ENCODE data around the gene PIGS.

Gene PIGS

DNA sequence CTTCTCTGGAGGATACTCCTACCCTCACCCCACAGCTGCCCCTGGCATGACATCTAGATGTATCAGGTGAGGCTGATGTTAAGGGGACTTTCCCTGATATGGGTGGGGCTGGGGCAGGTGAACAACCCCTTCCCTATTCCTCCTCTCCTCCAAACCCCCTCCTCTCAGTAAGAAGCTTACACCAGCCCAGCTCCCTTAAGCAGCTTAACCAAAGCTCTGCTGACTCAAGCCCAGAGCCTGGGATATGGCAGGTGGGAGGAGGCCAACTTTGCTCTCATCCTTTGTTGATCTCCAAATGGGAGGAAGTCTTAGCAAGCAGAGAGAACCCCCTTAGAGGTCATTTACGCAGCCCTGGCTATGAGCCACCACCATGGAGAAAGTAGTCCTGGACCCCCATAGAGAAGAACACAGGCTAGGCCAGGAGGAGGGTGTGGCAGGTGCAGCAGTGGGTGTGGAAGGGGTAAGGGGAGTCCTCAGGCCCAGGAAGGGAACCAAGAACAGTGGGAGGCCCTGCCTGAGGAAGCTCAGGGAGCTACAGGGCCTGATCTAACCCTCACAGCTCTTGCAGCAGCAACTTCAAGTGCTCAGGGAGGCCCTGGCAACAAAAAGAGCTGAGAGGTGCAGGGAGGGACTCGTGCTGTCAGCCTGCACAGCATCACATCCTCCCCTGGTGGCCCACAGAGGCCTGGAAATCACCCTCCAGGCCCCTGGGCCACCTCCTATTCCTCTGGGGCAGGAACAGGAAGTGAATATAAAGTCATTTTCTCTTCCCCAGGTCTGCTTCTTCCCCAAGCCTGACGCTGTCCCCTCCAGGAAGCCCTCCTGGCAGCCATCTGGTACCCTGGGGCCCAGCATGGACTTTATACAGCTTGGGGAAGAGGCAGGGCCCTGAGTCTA, 21.8 kb downstream of the PIGS start:
- DNase-seq = peak; percentile 83

DNA sequence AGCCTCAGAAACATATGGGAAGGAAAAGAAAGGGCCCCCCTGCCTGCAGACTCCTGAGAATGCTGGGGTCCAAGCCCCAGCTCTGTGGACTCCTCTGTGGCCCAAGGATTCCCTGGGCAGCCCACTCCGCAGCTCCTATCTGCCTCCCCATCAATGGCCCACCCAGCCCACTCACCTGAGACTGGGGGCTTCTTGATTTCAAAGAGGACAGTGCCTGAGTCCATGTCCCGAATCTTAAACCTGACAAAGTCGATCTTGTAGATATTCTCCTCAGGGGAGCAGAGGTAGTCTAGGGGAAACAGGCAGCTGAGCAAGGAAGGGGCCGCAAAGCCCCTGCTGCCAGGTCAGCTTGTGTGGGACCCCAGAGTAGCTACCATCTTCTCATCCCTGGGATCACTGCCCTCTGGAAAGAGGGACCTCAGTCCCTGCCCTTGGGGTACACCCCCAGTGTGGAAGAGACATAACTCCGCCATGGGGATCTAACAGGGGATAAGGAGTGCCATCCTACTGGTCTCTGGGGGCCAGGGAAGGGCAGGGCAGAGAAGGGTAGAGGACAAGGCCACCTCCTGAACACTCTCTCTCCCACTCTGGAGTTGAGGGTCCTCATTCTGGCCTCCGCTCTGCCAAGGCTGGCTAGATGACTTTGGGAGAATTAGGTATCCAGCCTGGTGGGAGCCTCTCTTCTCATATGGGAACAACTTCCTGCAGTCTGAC, 22.8 kb downstream of the PIGS start:
- no peak for DNase-seq

DNA sequence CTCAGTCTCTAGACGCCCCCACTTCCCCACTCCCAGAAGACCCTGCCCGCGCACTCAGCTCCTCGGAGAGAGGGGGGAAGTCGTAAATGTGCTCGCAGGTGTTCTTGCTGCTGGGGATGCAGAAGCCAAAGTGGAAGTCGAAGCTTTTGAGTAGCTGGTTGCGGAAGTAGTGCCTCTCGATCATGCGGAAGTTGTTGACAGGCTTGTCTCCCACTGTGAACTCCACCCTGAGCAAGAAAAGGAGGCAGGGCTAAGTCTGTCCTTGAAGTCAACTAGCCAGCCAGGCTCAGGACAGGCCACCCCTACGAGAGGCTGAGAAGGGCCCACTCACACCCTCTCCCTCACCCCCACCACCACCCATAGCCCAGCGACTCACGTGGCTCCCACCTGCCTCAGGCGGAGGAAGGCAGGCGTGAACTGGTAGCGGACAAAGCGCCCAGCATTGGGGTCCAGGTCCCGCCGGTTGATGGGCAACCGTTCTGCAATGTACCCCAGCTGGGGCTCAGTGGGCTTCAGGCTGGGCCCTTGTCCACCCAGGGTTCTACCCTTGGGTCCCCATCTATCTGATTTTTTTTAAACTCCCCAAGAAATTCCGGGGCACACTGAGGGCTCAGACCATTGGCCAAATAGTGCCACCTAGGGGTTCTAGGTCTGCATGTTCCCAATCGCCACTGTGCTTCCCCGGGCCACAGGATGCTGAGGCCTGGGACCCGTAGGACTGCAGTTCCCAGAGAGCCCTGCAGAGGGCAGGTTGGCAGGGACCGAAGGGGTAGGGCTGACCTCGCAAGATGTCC, 23.5 kb downstream of the PIGS start:
- DNase-seq = peak; percentile 76

DNA sequence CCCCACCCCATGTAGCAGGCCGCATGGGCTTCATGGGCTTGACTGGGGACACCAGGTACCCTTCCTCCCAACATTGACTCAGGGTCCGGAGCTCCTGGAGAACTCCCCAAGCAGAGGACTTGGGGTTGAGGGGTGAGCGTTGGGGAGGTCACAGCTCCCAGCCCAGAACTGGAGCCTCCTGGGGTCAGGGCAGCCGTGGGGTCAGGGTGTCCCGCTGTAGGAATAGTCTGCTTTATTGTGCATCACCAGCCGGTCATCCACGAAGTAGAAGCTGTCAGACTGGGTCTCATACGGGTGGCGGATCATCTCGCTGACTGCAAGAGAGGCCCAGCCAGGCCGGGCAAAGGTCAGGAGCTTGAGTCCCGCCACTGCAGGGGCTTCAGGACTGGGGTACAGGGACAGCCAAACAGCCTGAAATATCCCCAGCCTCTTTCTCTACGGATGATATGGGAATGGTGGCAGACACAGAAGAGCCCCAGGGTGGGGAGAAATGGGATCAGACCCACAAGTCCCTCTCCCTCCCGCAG, 24.2 kb downstream of the PIGS start:
- no peak for DNase-seq

DNA sequence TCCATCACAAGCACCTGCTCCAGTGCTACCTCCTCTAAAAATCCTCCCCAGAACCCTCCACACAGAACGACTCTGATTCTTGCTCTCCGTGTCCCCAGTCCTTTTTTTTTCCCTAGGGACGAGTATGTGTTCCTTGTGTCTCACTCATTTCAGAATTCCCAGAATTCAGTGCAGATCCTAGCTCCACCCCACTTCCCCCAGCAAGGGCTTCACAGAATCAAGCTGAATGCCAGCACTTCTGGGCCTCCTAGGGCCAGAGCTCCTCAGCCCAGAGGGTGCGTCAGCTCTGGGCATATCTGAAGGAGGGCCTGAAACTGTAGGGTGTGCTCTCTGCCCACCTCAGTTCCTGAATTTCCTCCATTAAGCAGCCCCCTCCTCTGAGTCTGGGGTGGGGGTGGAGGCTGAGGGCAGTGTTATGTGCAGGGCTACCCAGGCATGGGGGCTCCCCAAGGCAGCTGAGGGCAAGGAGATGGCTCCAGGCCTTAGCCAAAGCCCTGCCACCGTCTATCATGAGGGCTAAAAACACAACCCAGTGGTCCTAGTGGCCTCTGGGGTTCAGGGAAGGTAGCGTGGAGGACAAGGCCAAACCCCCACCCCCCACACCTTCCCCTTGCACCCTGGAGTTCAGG, 25.4 kb downstream of the PIGS start:
- no peak for DNase-seq

DNA sequence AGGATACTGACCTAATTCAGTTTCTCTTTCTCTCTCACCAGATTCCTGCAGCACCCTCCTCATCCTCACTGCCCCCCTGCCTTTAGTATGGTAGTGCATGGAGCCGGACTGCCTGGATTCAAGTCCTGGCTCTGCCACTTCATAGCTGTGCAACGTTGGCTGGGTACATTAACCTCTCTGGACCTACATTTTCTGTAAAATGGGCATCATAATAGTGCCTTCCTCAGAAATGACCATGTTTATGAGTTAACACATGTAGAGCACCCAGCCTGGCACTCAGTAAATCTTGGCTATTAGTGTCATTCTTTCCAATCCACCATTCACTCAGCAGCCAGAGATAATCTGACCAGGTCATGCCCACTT, 26.2 kb downstream of the PIGS start:
- no peak for DNase-seq

DNA sequence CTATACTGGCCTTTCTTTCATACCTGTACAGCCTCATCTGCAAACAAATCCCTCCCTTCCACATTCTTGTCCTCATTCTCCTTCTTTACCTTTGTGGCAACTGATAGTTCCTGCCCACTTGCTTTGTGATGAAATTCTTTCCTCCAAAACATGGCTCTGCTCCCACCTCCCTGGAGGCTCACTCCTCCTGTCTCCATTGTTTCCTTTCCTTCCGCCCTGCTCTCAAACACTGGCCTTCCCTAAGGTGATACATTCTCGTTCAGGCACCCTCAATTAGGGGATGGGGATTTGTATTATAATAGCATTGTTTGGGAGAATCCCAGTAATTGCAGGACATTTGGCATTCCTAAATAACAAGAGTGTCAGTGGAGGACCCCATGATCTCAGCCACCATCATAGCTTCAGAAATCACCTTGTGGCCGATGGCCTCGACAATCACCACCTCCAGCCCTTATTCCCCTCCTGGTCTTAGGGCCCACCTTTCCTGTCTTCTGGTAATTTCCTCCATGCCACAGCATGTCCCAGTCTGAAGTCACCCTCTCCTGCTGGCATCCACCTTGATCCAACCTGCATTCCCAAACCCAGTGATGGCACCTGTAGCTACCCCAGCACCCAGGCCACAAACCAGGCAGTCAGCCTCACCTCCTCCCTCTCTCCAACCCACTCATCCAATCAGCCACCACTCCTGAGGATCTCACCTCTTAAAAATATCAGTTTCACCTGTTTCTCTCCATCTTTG, 26.8 kb downstream of the PIGS start:
- DNase-seq = no peak

DNA sequence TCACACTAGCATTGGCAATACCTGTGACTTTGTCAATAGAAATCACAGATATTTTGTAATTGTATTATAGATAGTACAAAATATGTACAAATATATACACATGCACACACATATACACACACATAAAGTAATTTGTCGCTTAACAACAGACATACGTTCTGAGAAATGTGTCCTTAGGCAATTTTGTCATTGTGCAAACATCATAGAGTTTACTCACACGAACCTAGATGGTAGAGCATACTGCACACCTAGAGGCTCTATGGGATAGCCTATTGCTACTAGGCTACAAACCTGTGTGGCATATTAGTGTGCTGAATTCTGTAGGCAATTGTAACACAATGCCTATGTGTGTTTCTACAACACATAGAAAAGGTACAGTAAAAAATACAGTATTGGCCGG, 29.9 kb downstream of the PIGS start:
- DNase-seq = no peak

DNA sequence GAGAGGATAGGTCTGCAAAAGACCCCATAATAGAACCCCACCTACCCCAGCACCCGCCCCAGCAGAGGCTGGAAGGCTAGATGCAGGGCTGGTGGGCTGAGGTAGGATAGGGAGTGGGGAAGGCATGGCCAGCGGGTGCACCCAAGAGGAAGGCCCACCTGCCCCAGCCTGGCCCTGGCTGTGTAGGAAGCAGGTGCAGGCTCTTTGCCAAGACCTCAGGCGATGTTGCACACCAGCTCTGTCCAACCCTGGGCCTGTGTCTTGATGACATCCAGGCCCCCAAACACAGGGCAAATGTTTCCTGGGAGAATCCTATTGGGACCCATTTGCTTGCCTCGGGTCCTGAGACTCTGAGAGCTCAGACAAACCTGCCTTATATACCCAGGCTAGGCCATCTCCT, 31.1 kb downstream of the PIGS start:
- DNase-seq = no peak

DNA sequence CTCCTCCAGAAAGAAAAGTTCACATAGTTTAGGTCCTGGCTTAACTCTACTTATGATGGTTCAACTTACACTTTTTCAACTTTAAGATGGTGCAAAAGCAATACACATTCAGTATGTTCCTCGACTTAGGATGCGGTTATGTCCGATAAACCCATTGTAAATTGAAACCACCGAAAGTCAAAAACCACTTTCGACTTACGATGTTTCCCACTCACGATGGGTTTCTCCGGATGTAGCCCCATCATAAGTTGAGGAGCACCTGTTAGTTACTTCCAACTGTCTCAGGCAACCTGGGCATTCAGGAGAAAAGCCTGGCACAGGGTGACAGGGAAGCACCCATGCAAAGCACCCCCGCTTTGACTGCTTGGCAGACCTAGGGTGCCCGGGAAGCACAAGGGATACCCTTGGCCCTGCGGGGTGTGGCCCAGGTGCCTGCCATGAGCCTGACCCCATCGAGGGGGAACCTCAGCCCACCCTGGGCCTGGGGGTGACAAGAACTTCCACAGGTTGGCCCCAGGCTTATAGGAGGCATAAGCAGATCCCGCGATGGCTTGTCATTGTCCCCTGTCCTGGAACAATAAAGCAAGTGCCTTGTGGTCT, 32.9 kb downstream of the PIGS start:
- no peak for DNase-seq

DNA sequence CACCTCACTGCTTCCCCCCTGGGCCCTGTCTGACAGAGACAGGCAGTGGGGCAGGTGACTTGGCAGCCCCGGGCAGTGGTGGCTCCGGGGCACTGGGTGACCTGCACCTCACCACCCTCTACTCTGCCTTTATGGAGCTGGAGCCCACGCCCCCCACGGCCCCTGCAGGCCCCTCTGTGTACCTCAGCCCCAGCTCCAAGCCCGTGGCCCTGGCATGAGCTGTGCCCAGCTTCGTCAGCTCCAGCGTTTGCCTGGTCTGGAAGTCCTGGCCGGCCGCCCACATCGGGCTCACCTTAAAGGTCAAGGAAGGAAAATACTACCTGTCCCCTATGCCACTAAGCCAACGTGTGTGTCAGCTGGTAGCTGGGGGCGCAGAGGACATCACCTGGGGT, 34.1 kb downstream of the PIGS start:
- no peak for DNase-seq

DNA sequence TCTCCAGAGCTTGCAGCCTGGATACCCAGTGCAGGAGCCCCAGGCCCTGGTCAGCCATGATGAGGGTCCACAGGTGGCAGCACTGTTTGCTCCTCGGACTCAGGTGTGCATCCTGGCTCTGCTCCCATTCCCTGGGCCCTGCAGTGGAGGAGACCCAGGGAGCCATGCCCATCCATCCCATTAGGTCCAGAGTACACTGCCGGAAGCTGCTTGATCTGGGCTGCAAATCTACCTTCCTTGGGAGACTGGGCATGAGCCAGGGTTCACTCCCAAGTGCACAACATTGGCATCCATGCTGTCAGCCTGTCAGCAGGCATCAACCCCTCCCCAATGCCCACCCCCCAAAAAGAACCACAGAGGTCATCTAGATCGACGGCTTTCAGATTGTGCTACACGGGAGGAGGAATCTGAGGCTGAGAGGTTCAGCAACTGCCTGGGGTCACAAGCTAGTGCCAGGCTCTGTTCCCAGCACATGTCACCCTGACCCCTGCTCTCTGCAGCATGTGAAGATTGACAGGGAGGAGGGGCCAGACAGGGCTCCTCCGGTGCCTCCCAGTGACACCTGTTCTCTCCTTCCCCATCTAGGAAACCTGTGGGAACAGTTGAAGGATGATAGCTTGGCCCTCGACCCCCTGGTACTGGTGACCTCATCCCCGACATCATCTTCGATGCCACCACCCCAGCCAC, 34.6 kb downstream of the PIGS start:
- DNase-seq = no peak

DNA sequence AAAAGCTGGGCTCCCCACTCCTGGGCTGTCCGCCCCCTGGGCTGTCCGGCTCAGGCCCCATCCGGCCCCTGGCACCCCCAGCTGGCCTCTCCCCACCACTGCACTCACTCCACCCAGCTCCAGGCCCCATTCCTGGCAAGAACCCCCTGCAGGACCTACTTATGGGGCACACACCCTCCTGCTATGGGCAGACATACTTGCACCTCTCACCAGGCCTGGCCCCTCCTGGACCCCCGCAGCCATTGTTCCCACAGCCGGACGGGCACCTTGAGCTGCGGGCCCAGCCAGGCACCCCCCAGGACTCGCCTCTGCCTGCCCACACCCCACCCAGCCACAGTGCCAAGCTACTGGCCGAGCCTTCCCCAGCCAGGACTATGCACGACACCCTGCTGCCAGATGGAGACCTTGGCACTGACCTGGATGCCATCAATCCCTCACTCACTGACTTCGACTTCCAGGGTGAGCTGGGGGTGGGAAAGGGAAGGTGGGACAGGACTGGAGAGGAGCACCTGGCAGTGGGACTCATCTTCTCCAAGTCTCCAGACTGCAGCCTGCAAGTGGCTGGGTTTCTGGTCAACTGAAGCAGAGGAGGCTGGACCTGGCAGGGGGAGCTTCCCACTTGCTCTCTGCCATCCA, 36.5 kb downstream of the PIGS start:
- DNase-seq = no peak

DNA sequence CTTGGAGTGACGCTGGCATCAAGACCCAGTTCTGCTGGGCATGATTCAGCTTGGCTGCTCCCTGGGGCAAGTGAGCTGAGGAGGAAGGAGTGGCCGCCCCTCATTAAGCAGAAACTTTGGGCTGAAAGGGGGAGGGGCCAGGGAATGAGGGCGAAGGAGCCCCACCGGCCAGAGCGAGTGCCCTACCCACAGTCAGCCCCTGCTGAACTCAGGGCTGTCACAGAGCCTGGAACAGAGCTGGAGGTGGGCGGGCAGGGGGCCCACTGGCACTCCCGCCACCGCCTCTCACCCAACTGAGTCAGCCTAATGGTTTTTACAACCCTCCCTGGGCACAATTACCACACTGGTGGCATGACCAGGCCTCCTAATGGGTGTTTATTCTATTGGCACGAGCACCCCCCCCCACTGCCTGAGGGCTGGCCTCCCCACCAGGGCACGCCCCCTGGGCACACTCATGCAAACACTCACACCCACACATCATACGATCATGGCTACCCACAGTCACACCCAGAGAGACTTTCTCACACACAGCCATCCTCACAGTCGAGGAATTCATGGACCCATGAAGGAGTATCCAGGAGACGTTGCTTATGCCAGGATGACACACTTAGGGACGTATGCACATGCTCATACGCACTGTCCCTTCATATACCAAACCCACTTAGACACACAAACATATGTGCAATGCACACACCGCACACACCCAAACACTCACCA, 38.1 kb downstream of the PIGS start:
- DNase-seq = no peak

DNA sequence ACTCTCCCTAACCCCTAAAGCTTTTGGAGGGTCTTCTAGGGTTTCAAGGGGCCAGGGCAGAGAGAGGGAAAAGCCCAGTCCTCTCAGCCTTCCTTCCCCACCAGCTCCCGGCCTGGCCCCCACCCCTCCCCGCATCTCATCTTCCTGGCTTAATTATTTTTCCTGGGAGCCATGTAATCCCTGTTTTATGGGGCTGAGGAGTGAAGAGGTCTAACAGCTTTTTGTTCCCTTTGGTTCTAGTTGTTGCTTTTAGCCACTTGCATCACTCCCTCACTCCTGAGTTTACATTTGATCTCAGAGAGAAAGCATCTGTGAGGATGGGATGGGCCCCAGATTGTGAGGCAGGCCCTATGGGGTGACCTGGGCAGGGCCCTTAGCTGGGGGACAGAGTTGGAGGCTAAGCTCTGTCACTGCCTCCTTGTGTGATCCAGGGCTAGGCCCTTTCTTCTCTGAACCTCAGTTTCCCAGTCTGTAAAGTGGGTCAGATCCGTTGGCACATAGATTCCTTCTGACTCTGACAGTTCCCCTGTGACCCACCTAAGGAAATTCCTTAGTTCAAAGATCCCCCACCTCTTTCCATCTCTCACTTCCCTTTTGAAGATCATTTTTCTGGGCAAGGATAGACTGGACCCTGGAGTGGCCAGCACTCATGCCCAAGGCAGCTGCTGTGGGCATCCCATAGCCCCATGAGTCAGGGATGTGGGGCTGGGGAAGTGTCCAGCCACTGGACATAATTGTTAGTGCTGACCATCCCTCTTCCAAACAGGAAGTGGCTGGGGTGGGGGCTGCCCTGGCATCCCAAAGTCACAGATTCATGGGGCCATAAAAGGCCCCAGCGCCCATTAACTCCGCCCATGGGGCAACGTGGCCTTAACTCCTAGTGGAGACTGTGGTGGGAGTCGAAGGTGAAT, 39.0 kb downstream of the PIGS start:
- DNase-seq = no peak

DNA sequence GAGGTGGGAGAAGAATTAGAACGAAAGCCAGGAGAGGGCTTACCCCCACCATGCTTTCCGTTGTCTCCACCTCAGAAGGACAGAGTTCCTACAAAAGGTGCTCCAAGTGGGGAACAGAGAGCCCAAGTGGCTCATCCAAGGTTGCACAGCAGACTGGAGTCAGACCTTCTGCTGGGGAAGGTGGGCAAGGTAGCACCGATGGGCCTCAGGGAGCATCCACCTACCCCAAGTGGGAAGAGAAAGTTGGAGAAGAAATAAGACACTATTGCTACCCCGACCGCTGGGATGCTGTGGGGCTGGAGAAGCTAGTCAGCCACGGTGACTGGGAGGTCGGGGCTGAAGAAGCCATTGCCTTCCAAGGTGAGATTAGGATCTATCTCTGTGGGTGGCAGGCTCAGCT, 40.4 kb downstream of the PIGS start:
- no peak for DNase-seq

DNA sequence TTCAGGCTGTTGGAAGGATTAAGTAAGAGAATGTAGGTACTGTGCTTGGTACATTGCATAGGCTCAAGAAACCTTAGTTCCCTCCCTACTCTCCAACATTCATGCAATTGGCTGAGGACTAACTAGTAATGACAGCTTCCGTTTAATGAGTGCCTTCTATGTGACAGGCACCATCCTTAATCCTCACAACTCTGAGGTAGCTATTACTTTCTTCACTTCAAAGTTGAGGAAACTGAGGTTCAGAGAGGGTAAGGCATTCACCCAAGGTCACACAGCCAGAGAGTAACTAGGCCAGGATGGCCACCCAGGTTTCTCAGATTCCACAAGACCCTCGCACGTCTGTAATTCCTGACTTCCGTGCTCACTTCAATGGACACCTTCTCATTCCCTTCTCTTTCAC, 41.1 kb downstream of the PIGS start:
- no peak for DNase-seq

DNA sequence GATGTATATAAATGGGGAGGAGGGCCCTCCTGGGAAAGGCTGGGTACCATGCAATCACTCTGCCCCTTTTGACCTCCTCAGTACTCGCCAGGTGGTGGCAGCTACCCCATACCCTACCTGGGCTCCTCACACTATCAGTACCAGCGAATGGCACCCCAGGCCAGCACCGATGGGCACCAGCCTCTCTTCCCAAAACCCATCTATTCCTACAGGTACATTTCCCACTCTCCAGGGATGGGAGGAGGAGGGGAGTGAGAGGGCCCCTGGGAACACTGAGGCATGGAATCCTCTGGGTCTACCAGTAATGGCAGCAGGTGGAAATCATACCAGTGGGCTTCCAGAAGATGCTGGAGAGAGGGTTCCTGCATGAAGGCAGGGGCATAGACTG, 42.3 kb downstream of the PIGS start:
- DNase-seq = no peak
